HL-60 (cell line): ENCODE data around the gene TNFRSF8.

Experiments
- TF ChIP-seq, protein P1 (sequence below): IDR thresholded peaks from one replicate; pipeline ENCODE4 v1.5.1; 2011; ENCODE audit warnings: low read length, control low read depth, inconsistent platforms; ENCODE audit not compliant: insufficient read depth
- TF ChIP-seq, protein P2 (sequence below): IDR thresholded peaks from 2 replicates; pipeline ENCODE4 v1.6.1; 2012; ENCODE audit warnings: low read depth; ENCODE audit not compliant: insufficient replicate concordance

DNA sequence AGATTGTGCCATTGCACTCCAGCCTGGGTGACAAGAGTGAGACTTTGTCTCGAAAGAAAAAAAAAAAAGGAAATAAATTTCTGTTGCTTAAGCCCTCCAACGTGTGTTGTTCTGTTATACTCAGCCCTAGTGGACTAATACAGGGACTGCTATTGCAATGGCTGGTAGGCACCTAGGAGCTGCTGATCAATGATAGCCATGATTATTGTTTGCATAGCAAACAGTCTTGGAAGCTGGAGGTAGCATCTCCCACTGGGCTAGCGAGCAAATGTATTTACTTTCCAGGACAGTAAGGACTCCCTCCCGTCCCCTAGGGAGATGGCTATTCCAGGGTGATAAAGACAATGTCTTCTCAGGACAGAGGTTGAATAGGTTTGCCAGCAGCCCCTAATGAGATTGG is 13.5 kb upstream of the TNFRSF8 start:
- TF ChIP-seq, protein P1, sequence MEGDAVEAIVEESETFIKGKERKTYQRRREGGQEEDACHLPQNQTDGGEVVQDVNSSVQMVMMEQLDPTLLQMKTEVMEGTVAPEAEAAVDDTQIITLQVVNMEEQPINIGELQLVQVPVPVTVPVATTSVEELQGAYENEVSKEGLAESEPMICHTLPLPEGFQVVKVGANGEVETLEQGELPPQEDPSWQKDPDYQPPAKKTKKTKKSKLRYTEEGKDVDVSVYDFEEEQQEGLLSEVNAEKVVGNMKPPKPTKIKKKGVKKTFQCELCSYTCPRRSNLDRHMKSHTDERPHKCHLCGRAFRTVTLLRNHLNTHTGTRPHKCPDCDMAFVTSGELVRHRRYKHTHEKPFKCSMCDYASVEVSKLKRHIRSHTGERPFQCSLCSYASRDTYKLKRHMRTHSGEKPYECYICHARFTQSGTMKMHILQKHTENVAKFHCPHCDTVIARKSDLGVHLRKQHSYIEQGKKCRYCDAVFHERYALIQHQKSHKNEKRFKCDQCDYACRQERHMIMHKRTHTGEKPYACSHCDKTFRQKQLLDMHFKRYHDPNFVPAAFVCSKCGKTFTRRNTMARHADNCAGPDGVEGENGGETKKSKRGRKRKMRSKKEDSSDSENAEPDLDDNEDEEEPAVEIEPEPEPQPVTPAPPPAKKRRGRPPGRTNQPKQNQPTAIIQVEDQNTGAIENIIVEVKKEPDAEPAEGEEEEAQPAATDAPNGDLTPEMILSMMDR, result peak; percentile 11
- TF ChIP-seq, protein P2, sequence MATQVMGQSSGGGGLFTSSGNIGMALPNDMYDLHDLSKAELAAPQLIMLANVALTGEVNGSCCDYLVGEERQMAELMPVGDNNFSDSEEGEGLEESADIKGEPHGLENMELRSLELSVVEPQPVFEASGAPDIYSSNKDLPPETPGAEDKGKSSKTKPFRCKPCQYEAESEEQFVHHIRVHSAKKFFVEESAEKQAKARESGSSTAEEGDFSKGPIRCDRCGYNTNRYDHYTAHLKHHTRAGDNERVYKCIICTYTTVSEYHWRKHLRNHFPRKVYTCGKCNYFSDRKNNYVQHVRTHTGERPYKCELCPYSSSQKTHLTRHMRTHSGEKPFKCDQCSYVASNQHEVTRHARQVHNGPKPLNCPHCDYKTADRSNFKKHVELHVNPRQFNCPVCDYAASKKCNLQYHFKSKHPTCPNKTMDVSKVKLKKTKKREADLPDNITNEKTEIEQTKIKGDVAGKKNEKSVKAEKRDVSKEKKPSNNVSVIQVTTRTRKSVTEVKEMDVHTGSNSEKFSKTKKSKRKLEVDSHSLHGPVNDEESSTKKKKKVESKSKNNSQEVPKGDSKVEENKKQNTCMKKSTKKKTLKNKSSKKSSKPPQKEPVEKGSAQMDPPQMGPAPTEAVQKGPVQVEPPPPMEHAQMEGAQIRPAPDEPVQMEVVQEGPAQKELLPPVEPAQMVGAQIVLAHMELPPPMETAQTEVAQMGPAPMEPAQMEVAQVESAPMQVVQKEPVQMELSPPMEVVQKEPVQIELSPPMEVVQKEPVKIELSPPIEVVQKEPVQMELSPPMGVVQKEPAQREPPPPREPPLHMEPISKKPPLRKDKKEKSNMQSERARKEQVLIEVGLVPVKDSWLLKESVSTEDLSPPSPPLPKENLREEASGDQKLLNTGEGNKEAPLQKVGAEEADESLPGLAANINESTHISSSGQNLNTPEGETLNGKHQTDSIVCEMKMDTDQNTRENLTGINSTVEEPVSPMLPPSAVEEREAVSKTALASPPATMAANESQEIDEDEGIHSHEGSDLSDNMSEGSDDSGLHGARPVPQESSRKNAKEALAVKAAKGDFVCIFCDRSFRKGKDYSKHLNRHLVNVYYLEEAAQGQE, result no peak
